Measurements from ENCODE around the gene GTF3C5. TPM values are rescaled to one million over a fixed set of nuclear protein-coding genes. Genes with fewer than 3 reads are reported as not detected.

GTF3C5 gene
- total RNA-seq, 1 donor from 2014 or later = 94.0 TPM

- no peak for DNase-seq (ENCODE audit: low spot score, unreplicated experiment)
- Mint-ChIP-seq H3K27ac (no peak overlapping the region), H3K4me3 (ENCODE audit: low read depth) (no peak overlapping the region), H3K27me3 (peaks cover 24% of the 10 kb centered on the region), H3K9me3 (ENCODE audit: low read depth) (no peaks in the 10 kb centered on the region), H3K36me3 (ENCODE audit: insufficient read depth) (no peaks in the 10 kb centered on the region), H3K4me1 (ENCODE audit: low read depth) (peaks cover 1% of the 10 kb centered on the region)
- TF ChIP-seq, protein P1, sequence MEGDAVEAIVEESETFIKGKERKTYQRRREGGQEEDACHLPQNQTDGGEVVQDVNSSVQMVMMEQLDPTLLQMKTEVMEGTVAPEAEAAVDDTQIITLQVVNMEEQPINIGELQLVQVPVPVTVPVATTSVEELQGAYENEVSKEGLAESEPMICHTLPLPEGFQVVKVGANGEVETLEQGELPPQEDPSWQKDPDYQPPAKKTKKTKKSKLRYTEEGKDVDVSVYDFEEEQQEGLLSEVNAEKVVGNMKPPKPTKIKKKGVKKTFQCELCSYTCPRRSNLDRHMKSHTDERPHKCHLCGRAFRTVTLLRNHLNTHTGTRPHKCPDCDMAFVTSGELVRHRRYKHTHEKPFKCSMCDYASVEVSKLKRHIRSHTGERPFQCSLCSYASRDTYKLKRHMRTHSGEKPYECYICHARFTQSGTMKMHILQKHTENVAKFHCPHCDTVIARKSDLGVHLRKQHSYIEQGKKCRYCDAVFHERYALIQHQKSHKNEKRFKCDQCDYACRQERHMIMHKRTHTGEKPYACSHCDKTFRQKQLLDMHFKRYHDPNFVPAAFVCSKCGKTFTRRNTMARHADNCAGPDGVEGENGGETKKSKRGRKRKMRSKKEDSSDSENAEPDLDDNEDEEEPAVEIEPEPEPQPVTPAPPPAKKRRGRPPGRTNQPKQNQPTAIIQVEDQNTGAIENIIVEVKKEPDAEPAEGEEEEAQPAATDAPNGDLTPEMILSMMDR (IDR thresholded peaks at IDR 0.05; ENCODE audit: unreplicated experiment) = no peak
Observed at GRCh38 chr9:132985071-132985350, 45.8 kb upstream of the GTF3C5 start.

- H3K27ac Mint-ChIP-seq = no peak overlapping the region
- no peak for DNase-seq (ENCODE audit: low spot score, unreplicated experiment)
- no peak overlapping the region for H3K4me3 Mint-ChIP-seq (ENCODE audit: low read depth)
- peaks cover 1% of the 10 kb centered on the region for H3K4me1 Mint-ChIP-seq (ENCODE audit: low read depth)
- TF ChIP-seq, protein P1 (IDR thresholded peaks at IDR 0.05; ENCODE audit: unreplicated experiment) = no peak
- H3K9me3 Mint-ChIP-seq (ENCODE audit: low read depth) = no peaks in the 10 kb centered on the region
- H3K27me3 Mint-ChIP-seq = peaks cover 24% of the 10 kb centered on the region
- H3K36me3 Mint-ChIP-seq (ENCODE audit: insufficient read depth) = no peaks in the 10 kb centered on the region
Observed at GRCh38 chr9:132985489-132985888, 45.3 kb upstream of the GTF3C5 start.

GRCh38 chr9:132986114-132986513 lies 44.7 kb upstream of the GTF3C5 start:
- Mint-ChIP-seq H3K4me3 (ENCODE audit: low read depth) (no peak overlapping the region), H3K36me3 (ENCODE audit: insufficient read depth) (no peaks in the 10 kb centered on the region), H3K9me3 (ENCODE audit: low read depth) (no peaks in the 10 kb centered on the region), H3K27me3 (peaks cover 19% of the 10 kb centered on the region), H3K27ac (peak overlapping the region; percentile 23), H3K4me1 (ENCODE audit: low read depth) (peaks cover 1% of the 10 kb centered on the region)
- DNase-seq (ENCODE audit: low spot score, unreplicated experiment) = no peak
- TF ChIP-seq, protein P1 (IDR thresholded peaks at IDR 0.05; ENCODE audit: unreplicated experiment) = no peak

DNA sequence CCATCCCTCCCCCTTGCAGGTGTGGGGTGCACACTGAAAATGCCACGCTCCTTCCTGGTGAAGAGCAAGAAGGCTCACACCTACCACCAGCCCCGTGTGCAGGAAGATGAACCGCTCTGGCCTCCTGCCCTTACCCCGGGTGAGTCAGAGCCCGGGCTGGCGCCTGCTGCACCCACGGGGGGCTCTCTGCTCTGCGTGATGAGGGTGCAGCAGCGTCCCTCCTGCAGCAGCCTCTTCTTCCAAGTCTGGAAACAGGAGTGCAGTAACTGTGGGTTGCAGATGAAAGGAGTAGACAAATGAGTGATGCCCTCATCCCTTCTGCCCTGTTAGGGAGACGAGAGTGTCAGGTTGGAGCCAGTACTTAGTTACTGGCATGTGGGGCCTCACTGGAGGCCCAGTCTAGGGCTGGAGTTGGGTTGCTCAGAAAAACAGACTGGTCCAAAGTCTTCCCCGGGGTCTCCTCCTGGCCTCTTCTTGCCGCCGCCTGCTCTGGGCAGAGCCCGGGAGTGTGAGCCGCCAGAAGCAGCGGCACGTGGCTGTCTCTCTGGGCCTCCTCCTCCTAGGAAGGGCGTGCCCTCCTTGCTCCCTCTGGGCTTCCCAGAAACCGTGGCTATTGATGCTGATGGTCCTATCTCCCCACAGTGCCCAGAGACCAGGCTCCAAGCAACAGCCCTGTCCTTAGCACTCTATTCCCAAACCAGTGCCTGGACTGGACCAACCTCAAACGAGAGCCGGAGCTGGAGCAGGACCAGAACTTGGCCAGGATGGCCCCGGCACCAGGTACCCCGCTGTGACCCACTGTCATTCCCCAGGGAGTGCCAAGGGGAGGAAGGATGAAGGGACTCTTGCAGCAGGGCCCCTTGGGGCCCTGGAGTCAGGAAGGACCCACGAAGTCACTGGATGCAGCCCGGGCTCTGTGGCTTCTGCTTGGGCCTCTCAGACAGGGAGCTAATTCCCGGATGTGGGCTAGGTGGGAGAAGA lies 43.9 kb upstream of the GTF3C5 start:
- Mint-ChIP-seq H3K9me3 (ENCODE audit: low read depth) (no peaks in the 10 kb centered on the region), H3K4me1 (ENCODE audit: low read depth) (peaks cover 1% of the 10 kb centered on the region), H3K27ac (no peak overlapping the region), H3K4me3 (ENCODE audit: low read depth) (no peak overlapping the region), H3K36me3 (ENCODE audit: insufficient read depth) (no peaks in the 10 kb centered on the region), H3K27me3 (peaks cover 24% of the 10 kb centered on the region)
- TF ChIP-seq, protein P1 (IDR thresholded peaks at IDR 0.05; ENCODE audit: unreplicated experiment) = no peak
- DNase-seq (ENCODE audit: low spot score, unreplicated experiment) = no peak

GRCh38 chr9:132988244-132989013 lies 42.4 kb upstream of the GTF3C5 start:
- H3K4me1 Mint-ChIP-seq (ENCODE audit: low read depth) = peaks cover 1% of the 10 kb centered on the region
- TF ChIP-seq, protein P1 (IDR thresholded peaks at IDR 0.05; ENCODE audit: unreplicated experiment) = no peak
- H3K36me3 Mint-ChIP-seq (ENCODE audit: insufficient read depth) = no peaks in the 10 kb centered on the region
- DNase-seq (ENCODE audit: low spot score, unreplicated experiment) = no peak
- no peaks in the 10 kb centered on the region for H3K9me3 Mint-ChIP-seq (ENCODE audit: low read depth)
- peaks cover 29% of the 10 kb centered on the region for H3K27me3 Mint-ChIP-seq
- H3K4me3 Mint-ChIP-seq (ENCODE audit: low read depth) = no peak overlapping the region
- H3K27ac Mint-ChIP-seq = no peak overlapping the region
